Measurements from ENCODE around the gene ABI3. TPM values are rescaled to one million over a fixed set of nuclear protein-coding genes. Genes with fewer than 3 reads are reported as not detected.

The ABI3 gene
- total and polyA plus RNA-seq, 3 experiments from 2014 or later = 46.4 to 95.4 (median 48.5) TPM

- ChIA-PET CTCF (interaction anchor here (1.0 to 12.6 kb wide), 9 partner anchors 8 to 217 kb away, joined by 3 to 173 read pairs (median 8); partner anchors contain the start of genes ABI3, GNGT2 and PHOSPHO1), POLR2A (interaction anchor here (0.6 to 3.1 kb wide), 9 partner anchors 17 to 1870 kb away, joined by 3 to 35 read pairs (median 13); partner anchors contain the start of gene PHOSPHO1)
- Mint-ChIP-seq H3K4me1 (peaks cover 23 to 43% (median 40%) of the 10 kb centered on the region in 3 donors), H3K27ac (peak overlapping the region; percentile 88 to 99 (median 96)), H3K4me3 (peak overlapping the region; percentile 84 to 97 (median 91)), H3K27me3 (peaks cover 0 to 12% of the 10 kb centered on the region in 2 donors), H3K9me3 (peaks cover 0 to 4% (median 0%) of the 10 kb centered on the region in 5 donors), H3K36me3 (peaks cover 0 to 15% (median 0%) of the 10 kb centered on the region in 3 donors)
- DNase-seq = no peak
- H3K4me3 ChIP-seq (ENCODE audit: low read length) = peak overlapping the region; percentile 94
- H3K36me3 ChIP-seq (ENCODE audit: insufficient read depth, low read length) = no peaks in the 10 kb centered on the region
- H3K4me1 ChIP-seq (ENCODE audit: insufficient read depth, low read length) = peaks cover 4% of the 10 kb centered on the region
- no peaks in the 10 kb centered on the region for H3K27me3 ChIP-seq (ENCODE audit: insufficient read depth, low read length, poor library complexity, severe bottlenecking)
- no peaks in the 10 kb centered on the region for H3K9me3 ChIP-seq (ENCODE audit: low read length)
- H3K27ac ChIP-seq (ENCODE audit: low read depth, low read length) = peak overlapping the region; percentile 78
These were observed 19.0 kb upstream of the ABI3 start for GRCh38 chr17:49191409-49191916.

GRCh38 chr17:49191917-49192741 lies 18.4 kb upstream of the ABI3 start:
- Histone ChIP-seq H3K9me3 (ENCODE audit: low read length) (no peaks in the 10 kb centered on the region), H3K27ac (ENCODE audit: low read depth, low read length) (peak overlapping the region; percentile 78), H3K27me3 (ENCODE audit: insufficient read depth, low read length, poor library complexity, severe bottlenecking) (no peaks in the 10 kb centered on the region), H3K36me3 (ENCODE audit: insufficient read depth, low read length) (no peaks in the 10 kb centered on the region), H3K4me1 (ENCODE audit: insufficient read depth, low read length) (peaks cover 4% of the 10 kb centered on the region), H3K4me3 (ENCODE audit: low read length) (peak overlapping the region; percentile 94)
- peaks cover 0 to 4% (median 0%) of the 10 kb centered on the region in 5 donors for H3K9me3 Mint-ChIP-seq
- peaks cover 0 to 15% (median 0%) of the 10 kb centered on the region in 3 donors for H3K36me3 Mint-ChIP-seq
- CTCF ChIA-PET = interaction anchor here (1.0 to 12.6 kb wide), 11 partner anchors 9 to 216 kb away, joined by 3 to 173 read pairs (median 5); partner anchors contain the start of genes ABI3, GNGT2 and PHOSPHO1
- H3K4me1 Mint-ChIP-seq = peaks cover 23 to 43% (median 40%) of the 10 kb centered on the region in 3 donors
- peak overlapping the region; percentile 88 to 99 (median 96) for H3K27ac Mint-ChIP-seq
- peaks cover 0 to 12% of the 10 kb centered on the region in 2 donors for H3K27me3 Mint-ChIP-seq
- peak; percentile 79 to 95 (median 89) for DNase-seq
- POLR2A ChIA-PET = interaction anchor here (0.5 to 3.1 kb wide), 15 partner anchors 11 to 1869 kb away, joined by 3 to 35 read pairs (median 4); partner anchors contain the start of genes ABI3 and PHOSPHO1
- peak overlapping the region; percentile 84 to 97 (median 91) for H3K4me3 Mint-ChIP-seq

- POLR2A ChIA-PET = interaction anchor here (0.7 to 3.1 kb wide), 6 partner anchors 9 to 148 kb away, joined by 3 to 35 read pairs (median 6); partner anchors contain the start of genes ABI3 and GNGT2
These were observed 16.8 kb upstream of the ABI3 start for GRCh38 chr17:49193513-49194296.

GRCh38 chr17:49194297-49194607 lies 16.3 kb upstream of the ABI3 start:
- Mint-ChIP-seq H3K36me3 (peaks cover 0 to 15% (median 0%) of the 10 kb centered on the region in 3 donors), H3K4me3 (peak overlapping the region in 6 of 7 donors; percentile 12 to 97 (median 76)), H3K4me1 (peaks cover 23 to 43% (median 40%) of the 10 kb centered on the region in 3 donors), H3K27me3 (peaks cover 0 to 12% of the 10 kb centered on the region in 2 donors), H3K27ac (peak overlapping the region in 7 of 8 donors; percentile 11 to 99 (median 31)), H3K9me3 (peaks cover 0 to 4% (median 0%) of the 10 kb centered on the region in 5 donors)
- Histone ChIP-seq H3K4me3 (ENCODE audit: low read length) (no peak overlapping the region), H3K36me3 (ENCODE audit: insufficient read depth, low read length) (no peaks in the 10 kb centered on the region), H3K9me3 (ENCODE audit: low read length) (no peaks in the 10 kb centered on the region), H3K27ac (ENCODE audit: low read depth, low read length) (no peak overlapping the region), H3K4me1 (ENCODE audit: insufficient read depth, low read length) (peaks cover 4% of the 10 kb centered on the region), H3K27me3 (ENCODE audit: insufficient read depth, low read length, poor library complexity, severe bottlenecking) (no peaks in the 10 kb centered on the region)
- CTCF ChIA-PET = interaction anchor here (1.0 to 12.6 kb wide), 4 partner anchors 14 to 33 kb away, joined by 3 to 173 read pairs (median 88); partner anchors contain the start of genes ABI3, GNGT2 and PHOSPHO1
- no peak for DNase-seq
- POLR2A ChIA-PET = interaction anchor here (1.1 to 3.1 kb wide), 2 partner anchors 17 to 24 kb away, joined by 3 to 35 read pairs; partner anchors contain the start of genes ABI3 and GNGT2

More at GRCh38 chr17:49193513-49194296, 16.8 kb upstream of the ABI3 start:
- Histone ChIP-seq H3K4me3 (ENCODE audit: low read length) (peak overlapping the region; percentile 94), H3K4me1 (ENCODE audit: insufficient read depth, low read length) (peaks cover 4% of the 10 kb centered on the region), H3K9me3 (ENCODE audit: low read length) (no peaks in the 10 kb centered on the region), H3K36me3 (ENCODE audit: insufficient read depth, low read length) (no peaks in the 10 kb centered on the region), H3K27me3 (ENCODE audit: insufficient read depth, low read length, poor library complexity, severe bottlenecking) (no peaks in the 10 kb centered on the region), H3K27ac (ENCODE audit: low read depth, low read length) (peak overlapping the region; percentile 78)
- Mint-ChIP-seq H3K4me3 (peak overlapping the region; percentile 84 to 97 (median 91)), H3K27ac (peak overlapping the region; percentile 88 to 99 (median 96)), H3K36me3 (peaks cover 0 to 15% (median 0%) of the 10 kb centered on the region in 3 donors), H3K27me3 (peaks cover 0 to 12% of the 10 kb centered on the region in 2 donors), H3K9me3 (peaks cover 0 to 4% (median 0%) of the 10 kb centered on the region in 5 donors), H3K4me1 (peaks cover 23 to 43% (median 40%) of the 10 kb centered on the region in 3 donors)
- DNase-seq = no peak
- CTCF ChIA-PET = interaction anchor here (1.0 to 12.6 kb wide), 4 partner anchors 13 to 34 kb away, joined by 3 to 173 read pairs (median 88); partner anchors contain the start of genes ABI3, GNGT2 and PHOSPHO1

GRCh38 chr17:49195751-49196150 lies 14.8 kb upstream of the ABI3 start:
- H3K9me3 ChIP-seq (ENCODE audit: low read length) = no peaks in the 10 kb centered on the region
- no peak for DNase-seq
- ChIA-PET CTCF (interaction anchor here (8.4 to 12.6 kb wide), 2 partner anchors 17 to 32 kb away, joined by 133 to 173 read pairs; partner anchors contain the start of genes ABI3, GNGT2 and PHOSPHO1), POLR2A (no interaction called here)
- H3K4me1 Mint-ChIP-seq = peaks cover 17 to 40% (median 34%) of the 10 kb centered on the region in 3 donors
- peak overlapping the region in 2 of 7 donors; percentile 0 to 72 for H3K4me3 Mint-ChIP-seq
- no peak overlapping the region for H3K27ac ChIP-seq (ENCODE audit: low read depth, low read length)
- H3K27me3 Mint-ChIP-seq = peaks cover 0 to 12% of the 10 kb centered on the region in 2 donors
- H3K27me3 ChIP-seq (ENCODE audit: insufficient read depth, low read length, poor library complexity, severe bottlenecking) = no peaks in the 10 kb centered on the region
- peaks cover 0 to 4% (median 0%) of the 10 kb centered on the region in 5 donors for H3K9me3 Mint-ChIP-seq
- peak overlapping the region in 6 of 8 donors; percentile 18 to 74 (median 64) for H3K27ac Mint-ChIP-seq
- no peak overlapping the region for H3K4me3 ChIP-seq (ENCODE audit: low read length)
- peaks cover 0 to 15% (median 0%) of the 10 kb centered on the region in 3 donors for H3K36me3 Mint-ChIP-seq
- H3K4me1 ChIP-seq (ENCODE audit: insufficient read depth, low read length) = peaks cover 2% of the 10 kb centered on the region
- H3K36me3 ChIP-seq (ENCODE audit: insufficient read depth, low read length) = no peaks in the 10 kb centered on the region

- no peak overlapping the region for H3K4me3 ChIP-seq (ENCODE audit: low read length)
- ChIA-PET POLR2A (no interaction called here), CTCF (interaction anchor here (8.4 to 12.6 kb wide), 2 partner anchors 17 to 31 kb away, joined by 133 to 173 read pairs; partner anchors contain the start of genes ABI3, GNGT2 and PHOSPHO1)
These were observed 14.0 kb upstream of the ABI3 start for GRCh38 chr17:49196520-49196919.

More at GRCh38 chr17:49196520-49196919, 14.0 kb upstream of the ABI3 start:
- Mint-ChIP-seq H3K9me3 (peaks cover 0 to 4% (median 0%) of the 10 kb centered on the region in 5 donors), H3K27ac (peak overlapping the region in 1 of 8 donors; percentile 4), H3K27me3 (peaks cover 0 to 12% of the 10 kb centered on the region in 2 donors), H3K4me3 (no peak overlapping the region), H3K36me3 (peaks cover 0 to 15% (median 0%) of the 10 kb centered on the region in 3 donors), H3K4me1 (peaks cover 14 to 35% (median 28%) of the 10 kb centered on the region in 3 donors)
- H3K9me3 ChIP-seq (ENCODE audit: low read length) = no peaks in the 10 kb centered on the region
- no peak overlapping the region for H3K27ac ChIP-seq (ENCODE audit: low read depth, low read length)
- no peaks in the 10 kb centered on the region for H3K27me3 ChIP-seq (ENCODE audit: insufficient read depth, low read length, poor library complexity, severe bottlenecking)
- no peaks in the 10 kb centered on the region for H3K4me1 ChIP-seq (ENCODE audit: insufficient read depth, low read length)
- H3K36me3 ChIP-seq (ENCODE audit: insufficient read depth, low read length) = no peaks in the 10 kb centered on the region
- DNase-seq = no peak

Measured in CD8-positive, alpha-beta memory T cell (primary cell).